Measurements from ENCODE around the gene SLC39A9.
"Not testable (repeated sequence)": the region's sequence is repeated elsewhere in the genome, so short reads cannot be mapped to it uniquely, and the experiment has no call there.

Gene SLC39A9

DNA sequence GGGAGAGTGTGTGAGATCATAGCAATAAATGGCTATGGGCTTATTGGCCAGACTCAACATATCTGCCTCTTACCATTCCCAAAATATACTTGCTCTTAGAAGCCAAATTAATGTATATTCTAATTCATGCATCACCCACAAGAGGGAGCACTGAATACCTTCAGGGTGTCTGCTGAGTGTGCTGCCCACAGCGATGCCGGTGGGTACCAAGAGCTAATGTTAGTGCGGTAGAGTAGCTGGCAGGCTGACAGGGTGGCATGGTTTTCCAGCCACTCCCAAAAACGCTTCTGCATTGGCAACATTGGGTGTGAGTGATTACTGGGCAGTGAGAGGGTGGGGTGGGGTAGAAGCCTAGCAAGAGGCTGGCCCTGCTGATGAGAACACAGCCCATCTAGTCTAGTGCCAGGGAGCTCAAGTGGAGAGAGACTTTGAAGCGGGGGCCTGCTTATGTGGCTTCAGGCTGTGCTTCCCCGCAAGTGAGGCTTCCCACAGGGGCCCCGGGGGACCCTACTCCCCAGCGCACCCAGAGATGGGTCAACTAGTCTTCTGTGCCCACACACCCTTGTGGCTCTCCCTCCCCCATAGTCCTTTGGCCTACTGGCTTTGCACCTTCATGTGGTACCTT is 76.8 kb downstream of the SLC39A9 start:
- TF ChIP-seq ZNF394 (tag by site-specific recombination; IDR thresholded peaks at IDR 0.05; ENCODE audit: borderline replicate concordance) (peak; percentile 15; the same call in 1 of the 2 replicates), ZNF837 (tag by site-specific recombination; IDR thresholded peaks at IDR 0.05) (no peak), ZNF335 (tag by site-specific recombination; conservative IDR thresholded peaks at IDR 0.05) (peak; percentile 76)
- Histone ChIP-seq H3K27ac (ENCODE audit: extremely low read depth, low read depth, low read length) (no peak overlapping the region), H3K4me1 (ENCODE audit: control insufficient read depth, insufficient read depth, low read length) (no peaks in the 10 kb centered on the region), H3K36me3 (ENCODE audit: control insufficient read depth in 2 of 2, insufficient read depth in 1 of 2, low read length in 2 of 2) (no peaks in the 10 kb centered on the region), H3K9me3 (ENCODE audit: control insufficient read depth, insufficient read depth, low read depth, low read length) (no peaks in the 10 kb centered on the region), H3K4me3 (ENCODE audit: low read depth, low read length) (no peak overlapping the region)
- ChIA-PET POLR2A (no interaction called here), CTCF (interaction anchor here (0.6 to 2.2 kb wide), 12 partner anchors 11 to 1211 kb away, joined by 3 to 16 read pairs (median 4); no protein-coding TSS in a partner anchor)

DNA sequence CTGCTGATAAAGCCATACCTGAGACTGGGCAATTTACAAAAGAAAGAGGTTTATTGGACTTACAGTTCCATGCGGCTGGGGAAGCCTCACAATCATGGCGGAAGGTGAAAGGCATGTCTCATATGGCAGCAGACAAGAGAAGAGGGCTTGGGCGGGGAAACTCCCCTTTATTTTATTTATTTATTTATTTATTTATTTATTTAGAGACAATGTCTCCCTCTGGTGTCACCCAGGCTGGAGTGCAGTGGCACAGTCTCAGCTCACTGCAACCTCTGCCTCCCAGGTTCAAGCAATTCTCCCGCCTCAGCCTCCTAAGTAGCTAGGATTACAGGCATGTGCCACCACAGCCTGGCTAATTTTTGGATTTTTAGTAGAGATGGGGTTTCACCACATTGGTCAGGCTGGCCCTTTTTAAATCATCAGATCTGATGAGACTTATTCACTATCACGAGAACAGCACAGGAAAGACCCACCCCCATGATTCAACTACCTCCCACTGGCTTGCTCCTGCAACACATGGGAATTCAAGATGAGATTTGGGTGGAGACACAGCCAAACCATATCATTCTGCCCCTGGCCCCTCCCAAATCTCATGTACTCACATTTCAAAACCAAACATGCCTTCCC is 78.4 kb downstream of the SLC39A9 start:
- H3K36me3 ChIP-seq (ENCODE audit: control insufficient read depth in 2 of 2, insufficient read depth in 1 of 2, low read length in 2 of 2); H3K4me3 ChIP-seq (ENCODE audit: low read depth, low read length); H3K9me3 ChIP-seq (ENCODE audit: control insufficient read depth, insufficient read depth, low read depth, low read length); H3K4me1 ChIP-seq (ENCODE audit: control insufficient read depth, insufficient read depth, low read length); H3K27ac ChIP-seq (ENCODE audit: extremely low read depth, low read depth, low read length); POLR2A ChIA-PET: not testable (repeated sequence)
- CTCF ChIA-PET: interaction anchor here (0.6 to 0.8 kb wide), 4 partner anchors 12 to 22 kb away, joined by 3 to 8 read pairs (median 4); no protein-coding TSS in a partner anchor

DNA sequence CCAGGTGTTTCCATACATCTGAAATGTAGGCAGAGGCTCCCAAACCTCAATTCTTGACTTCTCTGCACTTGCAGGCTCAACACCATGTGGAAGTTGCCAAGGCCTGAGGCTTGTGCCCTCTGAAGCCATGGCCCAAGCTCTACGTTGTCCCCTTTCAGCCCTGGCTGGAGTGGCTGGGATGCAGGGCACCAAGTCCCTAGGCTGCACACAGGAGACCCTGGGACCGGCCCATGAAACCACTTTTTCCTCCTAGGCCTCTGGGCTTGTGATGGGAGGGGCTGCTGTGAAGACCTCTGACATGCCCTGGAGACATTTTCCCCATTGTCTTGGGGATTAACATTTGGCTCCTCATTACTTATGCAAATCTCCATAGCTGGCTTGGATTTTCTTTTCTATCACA is 79.6 kb downstream of the SLC39A9 start:
- H3K36me3 ChIP-seq (ENCODE audit: control insufficient read depth in 2 of 2, insufficient read depth in 1 of 2, low read length in 2 of 2); H3K27ac ChIP-seq (ENCODE audit: extremely low read depth, low read depth, low read length); H3K4me3 ChIP-seq (ENCODE audit: low read depth, low read length); POLR2A ChIA-PET; H3K9me3 ChIP-seq (ENCODE audit: control insufficient read depth, insufficient read depth, low read depth, low read length); H3K4me1 ChIP-seq (ENCODE audit: control insufficient read depth, insufficient read depth, low read length): not testable (repeated sequence)
- TF ChIP-seq ZNF585B (tag by site-specific recombination; IDR thresholded peaks at IDR 0.05): peak; percentile 71
- CTCF ChIA-PET: interaction anchor here (0.8 kb wide), 1 partner anchor 14 kb away, joined by 3 read pairs; no protein-coding TSS in a partner anchor

DNA sequence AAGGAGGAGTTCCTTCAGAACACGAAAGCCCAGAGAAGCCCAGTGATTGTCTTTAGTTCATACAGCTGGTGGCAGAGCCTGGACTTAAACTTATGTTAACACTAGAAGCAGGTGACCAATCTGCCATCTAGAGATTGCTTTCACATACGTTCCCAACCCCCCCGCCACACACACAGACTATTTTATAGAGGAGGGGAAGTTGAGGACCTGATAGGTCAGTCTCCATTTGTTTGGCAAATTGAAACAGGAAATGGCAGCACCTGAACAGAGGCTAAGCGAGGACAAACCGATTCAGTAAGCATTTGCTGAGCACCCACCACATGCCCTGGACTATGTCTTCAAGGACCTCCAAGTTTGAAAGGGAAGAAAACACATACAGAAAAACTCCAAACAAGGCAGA is 81.2 kb downstream of the SLC39A9 start:
- ChIA-PET CTCF (interaction anchor here (0.6 to 1.1 kb wide), 3 partner anchors 49 to 134 kb away, joined by 3 read pairs; no protein-coding TSS in a partner anchor), POLR2A (no interaction called here)
- no peak for TF ChIP-seq ZNF266 (tag by site-specific recombination; IDR thresholded peaks at IDR 0.05; ENCODE audit: low read depth)
- no peak for TF ChIP-seq ZNF843 (tag by site-specific recombination; IDR thresholded peaks at IDR 0.05)
- TF ChIP-seq ZNF354C (tag by site-specific recombination; IDR thresholded peaks at IDR 0.05; ENCODE audit: borderline replicate concordance, low read depth): no peak
- TF ChIP-seq, protein P1, sequence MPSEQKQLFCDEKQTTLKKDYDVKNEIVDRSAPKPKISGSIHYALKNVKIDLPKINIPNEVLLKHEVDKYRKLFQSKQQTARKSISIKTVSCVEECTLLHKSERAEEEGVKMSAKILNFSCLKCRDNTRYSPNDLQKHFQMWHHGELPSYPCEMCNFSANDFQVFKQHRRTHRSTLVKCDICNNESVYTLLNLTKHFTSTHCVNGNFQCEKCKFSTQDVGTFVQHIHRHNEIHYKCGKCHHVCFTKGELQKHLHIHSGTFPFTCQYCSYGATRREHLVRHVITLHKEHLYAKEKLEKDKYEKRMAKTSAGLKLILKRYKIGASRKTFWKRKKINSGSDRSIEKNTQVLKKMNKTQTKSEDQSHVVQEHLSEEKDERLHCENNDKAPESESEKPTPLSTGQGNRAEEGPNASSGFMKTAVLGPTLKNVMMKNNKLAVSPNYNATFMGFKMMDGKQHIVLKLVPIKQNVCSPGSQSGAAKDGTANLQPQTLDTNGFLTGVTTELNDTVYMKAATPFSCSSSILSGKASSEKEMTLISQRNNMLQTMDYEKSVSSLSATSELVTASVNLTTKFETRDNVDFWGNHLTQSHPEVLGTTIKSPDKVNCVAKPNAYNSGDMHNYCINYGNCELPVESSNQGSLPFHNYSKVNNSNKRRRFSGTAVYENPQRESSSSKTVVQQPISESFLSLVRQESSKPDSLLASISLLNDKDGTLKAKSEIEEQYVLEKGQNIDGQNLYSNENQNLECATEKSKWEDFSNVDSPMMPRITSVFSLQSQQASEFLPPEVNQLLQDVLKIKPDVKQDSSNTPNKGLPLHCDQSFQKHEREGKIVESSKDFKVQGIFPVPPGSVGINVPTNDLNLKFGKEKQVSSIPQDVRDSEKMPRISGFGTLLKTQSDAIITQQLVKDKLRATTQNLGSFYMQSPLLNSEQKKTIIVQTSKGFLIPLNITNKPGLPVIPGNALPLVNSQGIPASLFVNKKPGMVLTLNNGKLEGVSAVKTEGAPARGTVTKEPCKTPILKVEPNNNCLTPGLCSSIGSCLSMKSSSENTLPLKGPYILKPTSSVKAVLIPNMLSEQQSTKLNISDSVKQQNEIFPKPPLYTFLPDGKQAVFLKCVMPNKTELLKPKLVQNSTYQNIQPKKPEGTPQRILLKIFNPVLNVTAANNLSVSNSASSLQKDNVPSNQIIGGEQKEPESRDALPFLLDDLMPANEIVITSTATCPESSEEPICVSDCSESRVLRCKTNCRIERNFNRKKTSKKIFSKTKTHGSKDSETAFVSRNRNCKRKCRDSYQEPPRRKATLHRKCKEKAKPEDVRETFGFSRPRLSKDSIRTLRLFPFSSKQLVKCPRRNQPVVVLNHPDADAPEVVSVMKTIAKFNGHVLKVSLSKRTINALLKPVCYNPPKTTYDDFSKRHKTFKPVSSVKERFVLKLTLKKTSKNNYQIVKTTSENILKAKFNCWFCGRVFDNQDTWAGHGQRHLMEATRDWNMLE (tag by site-specific recombination; conservative IDR thresholded peaks at IDR 0.05; ENCODE audit: low read depth): no peak
- no peak for TF ChIP-seq ZNF10 (tag by site-specific recombination; IDR thresholded peaks at IDR 0.05)
- TF ChIP-seq ZNF664 (tag by site-specific recombination; IDR thresholded peaks at IDR 0.05): no peak
- TF ChIP-seq, protein P2, sequence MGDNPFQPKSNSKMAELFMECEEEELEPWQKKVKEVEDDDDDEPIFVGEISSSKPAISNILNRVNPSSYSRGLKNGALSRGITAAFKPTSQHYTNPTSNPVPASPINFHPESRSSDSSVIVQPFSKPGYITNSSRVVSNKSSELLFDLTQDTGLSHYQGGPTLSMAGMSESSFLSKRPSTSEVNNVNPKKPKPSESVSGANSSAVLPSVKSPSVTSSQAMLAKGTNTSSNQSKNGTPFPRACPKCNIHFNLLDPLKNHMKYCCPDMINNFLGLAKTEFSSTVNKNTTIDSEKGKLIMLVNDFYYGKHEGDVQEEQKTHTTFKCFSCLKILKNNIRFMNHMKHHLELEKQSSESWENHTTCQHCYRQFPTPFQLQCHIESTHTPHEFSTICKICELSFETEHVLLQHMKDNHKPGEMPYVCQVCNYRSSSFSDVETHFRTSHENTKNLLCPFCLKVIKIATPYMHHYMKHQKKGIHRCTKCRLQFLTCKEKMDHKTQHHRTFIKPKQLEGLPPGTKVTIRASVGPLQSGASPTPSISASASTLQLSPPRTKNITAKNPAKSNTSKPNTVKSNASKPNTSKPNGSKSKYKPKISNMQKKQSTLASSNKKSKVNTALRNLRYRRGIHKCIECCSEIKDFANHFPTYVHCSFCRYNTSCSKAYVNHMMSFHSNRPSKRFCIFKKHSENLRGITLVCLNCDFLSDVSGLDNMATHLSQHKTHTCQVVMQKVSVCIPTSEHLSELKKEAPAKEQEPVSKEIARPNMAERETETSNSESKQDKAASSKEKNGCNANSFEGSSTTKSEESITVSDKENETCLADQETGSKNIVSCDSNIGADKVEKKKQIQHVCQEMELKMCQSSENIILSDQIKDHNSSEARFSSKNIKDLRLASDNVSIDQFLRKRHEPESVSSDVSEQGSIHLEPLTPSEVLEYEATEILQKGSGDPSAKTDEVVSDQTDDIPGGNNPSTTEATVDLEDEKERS (tag by site-specific recombination; IDR thresholded peaks at IDR 0.05): no peak
- TF ChIP-seq ZNF473 (tag by site-specific recombination; IDR thresholded peaks at IDR 0.05): no peak
- no peak for TF ChIP-seq ZNF132 (tag by site-specific recombination; IDR thresholded peaks at IDR 0.05; ENCODE audit: borderline replicate concordance)
- TF ChIP-seq HOXA7 (CRISPR knock-in tag; IDR thresholded peaks at IDR 0.05; ENCODE audit: borderline replicate concordance): no peak
- TF ChIP-seq RBAK (tag by site-specific recombination; IDR thresholded peaks at IDR 0.05): no peak
- Histone ChIP-seq H3K27ac (ENCODE audit: extremely low read depth, low read depth, low read length) (no peak overlapping the region), H3K36me3 (ENCODE audit: control insufficient read depth in 2 of 2, insufficient read depth in 1 of 2, low read length in 2 of 2) (no peaks in the 10 kb centered on the region), H3K4me3 (ENCODE audit: low read depth, low read length) (no peak overlapping the region), H3K4me1 (ENCODE audit: control insufficient read depth, insufficient read depth, low read length) (no peaks in the 10 kb centered on the region; the same call in 1 of the 2 replicates), H3K9me3 (ENCODE audit: control insufficient read depth, insufficient read depth, low read depth, low read length) (no peaks in the 10 kb centered on the region)

All from HEK293 (cell line).